ENCODE results near the gene ISCA2.
A peak's percentile ranks its signal among the peaks of the same experiment; 100 is the strongest.

Gene ISCA2

GRCh38 chr14:74524076-74524811, 30.7 kb downstream of the ISCA2 start:
- peak; percentile 35 for DNase-seq (ENCODE audit: low read depth, low spot score)
- no peak for TF ChIP-seq CTCF (IDR thresholded peaks at IDR 0.05; ENCODE audit: low read depth, low read length)
- in situ Hi-C loops (cut with HindIII; ENCODE audit: low sequenced_read_pairs) = no loop called here
- no peak overlapping the region for H3K4me3 ChIP-seq (ENCODE audit: low read depth, low read length)

- no peak for DNase-seq (ENCODE audit: low read depth, low spot score)
- TF ChIP-seq CTCF (IDR thresholded peaks at IDR 0.05; ENCODE audit: low read depth, low read length) = no peak
- in situ Hi-C loops (cut with HindIII; ENCODE audit: low sequenced_read_pairs) = no loop called here
- H3K4me3 ChIP-seq (ENCODE audit: low read depth, low read length) = no peak overlapping the region
Observed at GRCh38 chr14:74524812-74525135, 31.2 kb downstream of the ISCA2 start.

- DNase-seq (ENCODE audit: low read depth, low spot score) = no peak
- in situ Hi-C loops (cut with HindIII; ENCODE audit: low sequenced_read_pairs) = no loop called here
- no peak for TF ChIP-seq CTCF (IDR thresholded peaks at IDR 0.05; ENCODE audit: low read depth, low read length)
- H3K4me3 ChIP-seq (ENCODE audit: low read depth, low read length) = no peak overlapping the region
Observed at GRCh38 chr14:74525361-74525851, 31.8 kb downstream of the ISCA2 start.

- H3K4me3 ChIP-seq (ENCODE audit: low read depth, low read length) = no peak overlapping the region
- no peak for TF ChIP-seq CTCF (IDR thresholded peaks at IDR 0.05; ENCODE audit: low read depth, low read length)
- DNase-seq (ENCODE audit: low read depth, low spot score) = no peak
- in situ Hi-C loops (cut with HindIII; ENCODE audit: low sequenced_read_pairs) = no loop called here
Observed at GRCh38 chr14:74526854-74527585, 33.5 kb downstream of the ISCA2 start.

GRCh38 chr14:74527736-74528280, 34.2 kb downstream of the ISCA2 start:
- no peak overlapping the region for H3K4me3 ChIP-seq (ENCODE audit: low read depth, low read length)
- no peak for DNase-seq (ENCODE audit: low read depth, low spot score)
- in situ Hi-C loops (cut with HindIII; ENCODE audit: low sequenced_read_pairs) = no loop called here
- no peak for TF ChIP-seq CTCF (IDR thresholded peaks at IDR 0.05; ENCODE audit: low read depth, low read length)

- in situ Hi-C loops (cut with HindIII; ENCODE audit: low sequenced_read_pairs) = no loop called here
- no peak overlapping the region for H3K4me3 ChIP-seq (ENCODE audit: low read depth, low read length)
- TF ChIP-seq CTCF (IDR thresholded peaks at IDR 0.05; ENCODE audit: low read depth, low read length) = no peak
- no peak for DNase-seq (ENCODE audit: low read depth, low spot score)
Observed at GRCh38 chr14:74528406-74528805, 34.8 kb downstream of the ISCA2 start.
